ENCODE results near the gene PTPRD. TPM values are rescaled to one million over a fixed set of nuclear protein-coding genes. Genes with fewer than 3 reads are reported as not detected.

The PTPRD gene
- total RNA-seq, 3 donors from 2014 or later (not counting 1 experiment from before 2014, with no cell fraction given), result 0.05 to 0.68 TPM; not detected in 1

- ATAC-seq (no peak), DNase-seq (no peak)
- Histone ChIP-seq H3K9me3 (ENCODE audit: control insufficient read depth, insufficient read depth, low read length) (no peaks in the 10 kb centered on the region), H3K36me3 (ENCODE audit: control insufficient read depth, insufficient read depth, low read length) (no peaks in the 10 kb centered on the region), H3K4me3 (ENCODE audit: low read length) (no peak overlapping the region), H3K4me1 (ENCODE audit: control insufficient read depth, insufficient read depth, low read length) (no peaks in the 10 kb centered on the region), H3K27me3 (ENCODE audit: control insufficient read depth, insufficient read depth, low read length) (no peaks in the 10 kb centered on the region), H3K27ac (ENCODE audit: low read length) (no peak overlapping the region)
- Mint-ChIP-seq H3K27ac (no peak overlapping the region), H3K36me3 (no peaks in the 10 kb centered on the region), H3K9me3 (peaks cover 10 to 11% of the 10 kb centered on the region in 2 donors), H3K4me1 (no peaks in the 10 kb centered on the region), H3K4me3 (no peak overlapping the region), H3K27me3 (ENCODE audit: low read depth in 2 of 2) (no peaks in the 10 kb centered on the region)
- TF ChIP-seq CTCF (IDR thresholded peaks at IDR 0.05), result no peak
- intact Hi-C loops (cut with micrococcal nuclease), result no loop called here
- WGBS (ENCODE audit: insufficient coverage), result 88% methylated on average over 1 of the region's 1 CpG
Observed at GRCh38 chr9:10434412-10434811, 178.4 kb downstream of the PTPRD start.

DNA sequence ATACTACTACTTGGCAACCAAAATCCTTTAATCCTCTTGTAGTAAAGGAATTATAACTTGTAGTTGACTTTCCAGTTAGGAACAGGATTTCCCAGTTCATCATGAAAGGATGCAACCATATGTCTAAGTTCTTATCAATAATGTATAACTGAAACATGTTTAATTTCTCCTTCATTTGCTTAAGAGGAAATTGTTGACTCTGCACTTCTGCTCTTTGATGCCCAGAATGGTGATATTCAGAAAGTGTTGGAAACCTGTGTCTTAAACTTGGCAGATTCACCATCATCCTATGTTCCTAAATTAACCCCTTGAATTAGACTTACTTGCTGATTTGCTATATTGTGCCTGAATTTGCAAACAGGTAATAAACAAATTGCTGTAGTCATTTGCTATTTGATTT lies 201.5 kb downstream of the PTPRD start:
- Mint-ChIP-seq H3K36me3 (no peaks in the 10 kb centered on the region), H3K27me3 (ENCODE audit: low read depth in 2 of 2) (no peaks in the 10 kb centered on the region), H3K4me1 (no peaks in the 10 kb centered on the region), H3K4me3 (no peak overlapping the region), H3K9me3 (peaks cover 8 to 32% of the 10 kb centered on the region in 2 donors), H3K27ac (no peak overlapping the region)
- DNase-seq, result no peak
- Histone ChIP-seq H3K36me3 (ENCODE audit: control insufficient read depth, insufficient read depth, low read length) (no peaks in the 10 kb centered on the region), H3K27me3 (ENCODE audit: control insufficient read depth, insufficient read depth, low read length) (no peaks in the 10 kb centered on the region), H3K9me3 (ENCODE audit: control insufficient read depth, insufficient read depth, low read length) (no peaks in the 10 kb centered on the region), H3K4me3 (ENCODE audit: low read length) (no peak overlapping the region), H3K4me1 (ENCODE audit: control insufficient read depth, insufficient read depth, low read length) (no peaks in the 10 kb centered on the region), H3K27ac (ENCODE audit: low read length) (no peak overlapping the region)
- TF ChIP-seq CTCF (IDR thresholded peaks at IDR 0.05), result no peak
- no peak for ATAC-seq
- intact Hi-C loops (cut with micrococcal nuclease), result no loop called here

GRCh38 chr9:10403283-10403682 lies 209.5 kb downstream of the PTPRD start:
- Histone ChIP-seq H3K36me3 (ENCODE audit: control insufficient read depth, insufficient read depth, low read length) (no peaks in the 10 kb centered on the region), H3K9me3 (ENCODE audit: control insufficient read depth, insufficient read depth, low read length) (no peaks in the 10 kb centered on the region), H3K27ac (ENCODE audit: low read length) (no peak overlapping the region), H3K4me3 (ENCODE audit: low read length) (no peak overlapping the region), H3K27me3 (ENCODE audit: control insufficient read depth, insufficient read depth, low read length) (no peaks in the 10 kb centered on the region), H3K4me1 (ENCODE audit: control insufficient read depth, insufficient read depth, low read length) (no peaks in the 10 kb centered on the region)
- Mint-ChIP-seq H3K36me3 (no peaks in the 10 kb centered on the region), H3K4me1 (no peaks in the 10 kb centered on the region), H3K27me3 (ENCODE audit: low read depth in 2 of 2) (no peaks in the 10 kb centered on the region), H3K9me3 (peaks cover 6 to 7% of the 10 kb centered on the region in 2 donors), H3K27ac (no peak overlapping the region), H3K4me3 (no peak overlapping the region)
- ATAC-seq (no peak), DNase-seq (no peak)
- 100% methylated on average over 1 of the region's 1 CpG for WGBS (ENCODE audit: insufficient coverage)
- TF ChIP-seq CTCF (IDR thresholded peaks at IDR 0.05), result no peak
- intact Hi-C loops (cut with micrococcal nuclease), result no loop called here

- no peaks in the 10 kb centered on the region for H3K36me3 Mint-ChIP-seq
- no peaks in the 10 kb centered on the region for H3K27me3 Mint-ChIP-seq (ENCODE audit: low read depth in 2 of 2)
- WGBS (ENCODE audit: insufficient coverage), result 64% methylated on average over 2 of the region's 2 CpGs
- intact Hi-C loops (cut with micrococcal nuclease), result loop anchor here (10.0 kb wide), 1 partner anchor 62 kb away; no protein-coding TSS in a partner anchor
- H3K9me3 Mint-ChIP-seq, result peaks cover 10% of the 10 kb centered on the region in 2 donors
- H3K4me3 ChIP-seq (ENCODE audit: low read length), result no peak overlapping the region
- ATAC-seq (no peak), DNase-seq (no peak)
- no peak overlapping the region for H3K4me3 Mint-ChIP-seq
- H3K9me3 ChIP-seq (ENCODE audit: control insufficient read depth, insufficient read depth, low read length), result peaks cover 4% of the 10 kb centered on the region
- H3K36me3 ChIP-seq (ENCODE audit: control insufficient read depth, insufficient read depth, low read length), result no peaks in the 10 kb centered on the region
- H3K4me1 Mint-ChIP-seq, result no peaks in the 10 kb centered on the region
- H3K27me3 ChIP-seq (ENCODE audit: control insufficient read depth, insufficient read depth, low read length), result no peaks in the 10 kb centered on the region
- no peak for TF ChIP-seq CTCF (IDR thresholded peaks at IDR 0.05)
- H3K4me1 ChIP-seq (ENCODE audit: control insufficient read depth, insufficient read depth, low read length), result no peaks in the 10 kb centered on the region
- H3K27ac Mint-ChIP-seq, result no peak overlapping the region
- no peak overlapping the region for H3K27ac ChIP-seq (ENCODE audit: low read length)
Observed at GRCh38 chr9:10396615-10397014, 216.2 kb downstream of the PTPRD start.
